Activated naive CD4-positive, alpha-beta T cell treated with anti-CD3 and anti-CD28 coated beads, Interleukin-2, amount 10 ng/mL, durations not matched to agents 7 days and 5 days (primary cell): ENCODE data around the gene GALNT1.
"Not testable (repeated sequence)": the region's sequence is repeated elsewhere in the genome, so short reads cannot be mapped to it uniquely, and the experiment has no call there.

Source experiments
- CTCF ChIA-PET: fragments of 350-600 bp; sonication (Branson Sonifier 250); formaldehyde crosslinking; loops from one replicate; lab custom pipeline; 2021; ENCODE audit warnings: antibody characterized with exemption; lab: Charles Lee
- DNase-seq: peaks from one replicate; pipeline ENCODE4 v3.0.0-alpha.2; 2020
- H3K27ac Mint-ChIP-seq: one replicate; pipeline ENCODE4 v1.8.0; 2021; ENCODE audit warnings: mild to moderate bottlenecking, moderate library complexity, mixed read lengths
- H3K27me3 Mint-ChIP-seq: one replicate; pipeline ENCODE4 v1.8.0; 2021; ENCODE audit warnings: mild to moderate bottlenecking, mixed read lengths
- H3K36me3 Mint-ChIP-seq: one replicate; pipeline ENCODE4 v1.8.0; 2021; ENCODE audit warnings: mixed read lengths
- H3K4me1 Mint-ChIP-seq: one replicate; pipeline ENCODE4 v1.8.0; 2021; ENCODE audit warnings: mixed read lengths
- H3K4me3 Mint-ChIP-seq: one replicate; pipeline ENCODE4 v1.8.0; 2021; ENCODE audit warnings: mild to moderate bottlenecking, moderate library complexity, mixed read lengths
- H3K9me3 Mint-ChIP-seq: one replicate; pipeline ENCODE4 v1.8.0; 2021; ENCODE audit warnings: mixed read lengths

The GALNT1 gene

GRCh38 chr18:35581546-35581897, at the start of gene GALNT1:
Gene GALNT1 (plus strand): TSS chr18:35581740. CDS start chr18:35654663, 72,923 bp downstream.
- no peaks in the 10 kb centered on the region for H3K27me3 Mint-ChIP-seq
- no peak for DNase-seq
- CTCF ChIA-PET, result interaction anchor here (1.2 kb wide), 1 partner anchor 35 kb away, joined by 3 read pairs; no protein-coding TSS in a partner anchor
- peaks cover 10% of the 10 kb centered on the region for H3K9me3 Mint-ChIP-seq
- peaks cover 30% of the 10 kb centered on the region for H3K4me1 Mint-ChIP-seq
- peak within 1 kb of the TSS; percentile 77 for H3K27ac Mint-ChIP-seq
- H3K4me3 Mint-ChIP-seq, result peak within 1 kb of the TSS; percentile 79
- H3K36me3 Mint-ChIP-seq, result peaks cover 8% of the 10 kb centered on the region

GRCh38 chr18:35533916-35534405, 47.6 kb upstream of the GALNT1 start:
- H3K36me3 Mint-ChIP-seq, result no peaks in the 10 kb centered on the region
- CTCF ChIA-PET, result no interaction called here

GRCh38 chr18:35535297-35535696, 46.2 kb upstream of the GALNT1 start:
- no peak for DNase-seq
- H3K27me3 Mint-ChIP-seq, result peaks cover 4% of the 10 kb centered on the region
- no peak overlapping the region for H3K4me3 Mint-ChIP-seq
- no peaks in the 10 kb centered on the region for H3K4me1 Mint-ChIP-seq
- H3K27ac Mint-ChIP-seq, result no peak overlapping the region
- H3K9me3 Mint-ChIP-seq, result no peaks in the 10 kb centered on the region
- H3K36me3 Mint-ChIP-seq, result no peaks in the 10 kb centered on the region
- CTCF ChIA-PET, result no interaction called here

More at GRCh38 chr18:35533916-35534405, 47.6 kb upstream of the GALNT1 start:
- no peaks in the 10 kb centered on the region for H3K4me1 Mint-ChIP-seq
- H3K4me3 Mint-ChIP-seq, result no peak overlapping the region
- no peaks in the 10 kb centered on the region for H3K9me3 Mint-ChIP-seq
- H3K27me3 Mint-ChIP-seq, result peaks cover 4% of the 10 kb centered on the region
- no peak overlapping the region for H3K27ac Mint-ChIP-seq
- no peak for DNase-seq

- DNase-seq, result no peak
- H3K4me1 Mint-ChIP-seq, result no peaks in the 10 kb centered on the region
- H3K27me3 Mint-ChIP-seq, result peaks cover 4% of the 10 kb centered on the region
- H3K9me3 Mint-ChIP-seq, result no peaks in the 10 kb centered on the region
- no peak overlapping the region for H3K27ac Mint-ChIP-seq
- H3K4me3 Mint-ChIP-seq, result no peak overlapping the region
- CTCF ChIA-PET, result no interaction called here
- H3K36me3 Mint-ChIP-seq, result no peaks in the 10 kb centered on the region
Measured at GRCh38 chr18:35542356-35542755, 39.2 kb upstream of the GALNT1 start.

GRCh38 chr18:35547008-35547605, 34.4 kb upstream of the GALNT1 start:
- no peaks in the 10 kb centered on the region for H3K9me3 Mint-ChIP-seq
- CTCF ChIA-PET, result no interaction called here
- H3K4me3 Mint-ChIP-seq, result no peak overlapping the region
- H3K4me1 Mint-ChIP-seq, result no peaks in the 10 kb centered on the region
- no peaks in the 10 kb centered on the region for H3K36me3 Mint-ChIP-seq
- H3K27ac Mint-ChIP-seq, result no peak overlapping the region
- peaks cover 4% of the 10 kb centered on the region for H3K27me3 Mint-ChIP-seq
- DNase-seq, result no peak

- no peaks in the 10 kb centered on the region for H3K4me1 Mint-ChIP-seq
- no peak overlapping the region for H3K27ac Mint-ChIP-seq
- H3K9me3 Mint-ChIP-seq, result no peaks in the 10 kb centered on the region
- H3K4me3 Mint-ChIP-seq, result no peak overlapping the region
- H3K27me3 Mint-ChIP-seq, result peaks cover 4% of the 10 kb centered on the region
- no peak for DNase-seq
- no peaks in the 10 kb centered on the region for H3K36me3 Mint-ChIP-seq
- CTCF ChIA-PET, result no interaction called here
Measured at GRCh38 chr18:35549564-35549963, 32.0 kb upstream of the GALNT1 start.

GRCh38 chr18:35553300-35553699, 28.2 kb upstream of the GALNT1 start:
- DNase-seq, result no peak
- no peak overlapping the region for H3K27ac Mint-ChIP-seq
- no peaks in the 10 kb centered on the region for H3K4me1 Mint-ChIP-seq
- no peaks in the 10 kb centered on the region for H3K36me3 Mint-ChIP-seq
- no peak overlapping the region for H3K4me3 Mint-ChIP-seq
- no peaks in the 10 kb centered on the region for H3K27me3 Mint-ChIP-seq
- CTCF ChIA-PET, result no interaction called here
- no peaks in the 10 kb centered on the region for H3K9me3 Mint-ChIP-seq

GRCh38 chr18:35555538-35555937, 26.0 kb upstream of the GALNT1 start:
- H3K36me3 Mint-ChIP-seq, H3K4me3 Mint-ChIP-seq, H3K27ac Mint-ChIP-seq, H3K4me1 Mint-ChIP-seq, DNase-seq, H3K9me3 Mint-ChIP-seq, H3K27me3 Mint-ChIP-seq, CTCF ChIA-PET: not testable (repeated sequence)

- H3K4me1 Mint-ChIP-seq, result no peaks in the 10 kb centered on the region
- H3K9me3 Mint-ChIP-seq, result no peaks in the 10 kb centered on the region
- no peaks in the 10 kb centered on the region for H3K27me3 Mint-ChIP-seq
- H3K36me3 Mint-ChIP-seq, result no peaks in the 10 kb centered on the region
- no peak overlapping the region for H3K4me3 Mint-ChIP-seq
- CTCF ChIA-PET, result interaction anchor here (0.6 kb wide), 1 partner anchor 142 kb away, joined by 3 read pairs; no protein-coding TSS in a partner anchor
- no peak overlapping the region for H3K27ac Mint-ChIP-seq
- no peak for DNase-seq
Measured at GRCh38 chr18:35559867-35560266, 21.7 kb upstream of the GALNT1 start.

- Mint-ChIP-seq H3K27me3 (no peaks in the 10 kb centered on the region), H3K9me3 (no peaks in the 10 kb centered on the region), H3K36me3 (no peaks in the 10 kb centered on the region), H3K27ac (no peak overlapping the region), H3K4me1 (no peaks in the 10 kb centered on the region), H3K4me3 (no peak overlapping the region)
- CTCF ChIA-PET, result interaction anchor here (0.6 to 1.1 kb wide), 3 partner anchors 39 to 46 kb away, joined by 3 to 5 read pairs (median 4); no protein-coding TSS in a partner anchor
- DNase-seq, result no peak
Measured at GRCh38 chr18:35564795-35565453, 16.6 kb upstream of the GALNT1 start.

GRCh38 chr18:35566019-35566418, 15.5 kb upstream of the GALNT1 start:
- no peaks in the 10 kb centered on the region for H3K27me3 Mint-ChIP-seq
- no peaks in the 10 kb centered on the region for H3K4me1 Mint-ChIP-seq
- no peak overlapping the region for H3K4me3 Mint-ChIP-seq
- H3K36me3 Mint-ChIP-seq, result no peaks in the 10 kb centered on the region
- no peak overlapping the region for H3K27ac Mint-ChIP-seq
- CTCF ChIA-PET, result no interaction called here
- no peaks in the 10 kb centered on the region for H3K9me3 Mint-ChIP-seq
- no peak for DNase-seq

- CTCF ChIA-PET, result no interaction called here
- no peak overlapping the region for H3K27ac Mint-ChIP-seq
Measured at GRCh38 chr18:35570182-35570581, 11.4 kb upstream of the GALNT1 start.

GRCh38 chr18:35571138-35571537, 10.4 kb upstream of the GALNT1 start:
- Mint-ChIP-seq H3K27ac (no peak overlapping the region), H3K4me1 (peaks cover 9% of the 10 kb centered on the region), H3K4me3 (no peak overlapping the region), H3K27me3 (no peaks in the 10 kb centered on the region), H3K36me3 (peaks cover 2% of the 10 kb centered on the region), H3K9me3 (peaks cover 5% of the 10 kb centered on the region)
- no peak for DNase-seq
- CTCF ChIA-PET, result no interaction called here

More at GRCh38 chr18:35570182-35570581, 11.4 kb upstream of the GALNT1 start:
- H3K9me3 Mint-ChIP-seq, result no peaks in the 10 kb centered on the region
- H3K27me3 Mint-ChIP-seq, result no peaks in the 10 kb centered on the region
- peaks cover 1% of the 10 kb centered on the region for H3K36me3 Mint-ChIP-seq
- peaks cover 9% of the 10 kb centered on the region for H3K4me1 Mint-ChIP-seq
- no peak overlapping the region for H3K4me3 Mint-ChIP-seq
- DNase-seq, result no peak

GRCh38 chr18:35572644-35573043, 8.9 kb upstream of the GALNT1 start:
- no peak overlapping the region for H3K4me3 Mint-ChIP-seq
- H3K27ac Mint-ChIP-seq, result no peak overlapping the region
- no peaks in the 10 kb centered on the region for H3K27me3 Mint-ChIP-seq
- CTCF ChIA-PET, result no interaction called here
- no peak for DNase-seq
- peaks cover 3% of the 10 kb centered on the region for H3K36me3 Mint-ChIP-seq
- H3K9me3 Mint-ChIP-seq, result peaks cover 12% of the 10 kb centered on the region
- peaks cover 15% of the 10 kb centered on the region for H3K4me1 Mint-ChIP-seq

GRCh38 chr18:35573531-35573930, 8.0 kb upstream of the GALNT1 start:
- H3K27me3 Mint-ChIP-seq, result no peaks in the 10 kb centered on the region
- CTCF ChIA-PET, result no interaction called here
- no peak overlapping the region for H3K4me3 Mint-ChIP-seq
- H3K9me3 Mint-ChIP-seq, result peaks cover 13% of the 10 kb centered on the region
- H3K36me3 Mint-ChIP-seq, result peaks cover 3% of the 10 kb centered on the region
- no peak overlapping the region for H3K27ac Mint-ChIP-seq
- peaks cover 19% of the 10 kb centered on the region for H3K4me1 Mint-ChIP-seq
- DNase-seq, result no peak
